Measurements from ENCODE around the gene NLGN4X.

Gene NLGN4X
- 0 reads per million in 3 donors for total RNA-seq

GRCh38 chrX:6228720-6229119, at the start of gene NLGN4X:
Gene NLGN4X (minus strand): TSS chrX:6228867. CDS start chrX:6151466, 77,401 bp downstream.
- DNase-seq, result no peak
- Histone ChIP-seq H3K27ac (ENCODE audit: insufficient read depth, low read length, poor library complexity, severe bottlenecking) (no peak within 1 kb of the TSS), H3K4me3 (ENCODE audit: insufficient read depth, low read depth, low read length, poor library complexity, severe bottlenecking) (no peak within 1 kb of the TSS)

DNA sequence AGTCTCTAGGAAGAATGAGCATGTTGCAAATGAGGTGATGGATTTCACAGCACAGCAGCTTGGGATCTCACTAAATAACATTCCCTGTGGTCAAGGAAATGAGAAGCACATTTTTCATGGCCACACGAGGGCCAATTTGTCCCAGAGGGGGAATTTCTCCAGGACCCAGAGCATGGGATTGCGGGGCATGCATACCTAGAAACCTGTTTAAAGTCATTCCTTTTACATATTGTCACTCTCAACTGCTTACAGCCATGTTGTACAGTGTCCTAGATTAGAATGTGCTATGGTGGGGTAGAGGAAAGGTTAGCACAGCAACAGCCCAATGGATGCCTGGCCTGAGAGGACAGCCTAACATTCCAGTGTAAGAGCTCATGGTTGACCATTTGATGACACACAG, 37.4 kb upstream of the NLGN4X start:
- no peaks in the 10 kb centered on the region for H3K4me1 ChIP-seq (ENCODE audit: control insufficient read depth, insufficient read depth, low read length, poor library complexity, severe bottlenecking)
- H3K27ac ChIP-seq (ENCODE audit: insufficient read depth, low read length, poor library complexity, severe bottlenecking), result no peak overlapping the region
- DNase-seq, result no peak
- H3K4me3 ChIP-seq (ENCODE audit: insufficient read depth, low read depth, low read length, poor library complexity, severe bottlenecking), result no peak overlapping the region
- no peaks in the 10 kb centered on the region for H3K9me3 ChIP-seq (ENCODE audit: control insufficient read depth, low read length)
- no peaks in the 10 kb centered on the region for H3K27me3 ChIP-seq (replicated peaks; ENCODE audit: control insufficient read depth, insufficient read depth, low read length, poor library complexity, severe bottlenecking)
- H3K36me3 ChIP-seq (ENCODE audit: control insufficient read depth, insufficient read depth, low read length), result no peaks in the 10 kb centered on the region

More at GRCh38 chrX:6228720-6229119, at the start of gene NLGN4X:
- H3K27me3 ChIP-seq (replicated peaks; ENCODE audit: control insufficient read depth, insufficient read depth, low read length, poor library complexity, severe bottlenecking), result no peaks in the 10 kb centered on the region
- H3K4me1 ChIP-seq (ENCODE audit: control insufficient read depth, insufficient read depth, low read length, poor library complexity, severe bottlenecking), result no peaks in the 10 kb centered on the region
- no peaks in the 10 kb centered on the region for H3K9me3 ChIP-seq (ENCODE audit: control insufficient read depth, low read length)
- no peaks in the 10 kb centered on the region for H3K36me3 ChIP-seq (ENCODE audit: control insufficient read depth, insufficient read depth, low read length)

- Histone ChIP-seq H3K4me1 (ENCODE audit: control insufficient read depth, insufficient read depth, low read length, poor library complexity, severe bottlenecking) (no peaks in the 10 kb centered on the region), H3K36me3 (ENCODE audit: control insufficient read depth, insufficient read depth, low read length) (no peaks in the 10 kb centered on the region), H3K9me3 (ENCODE audit: control insufficient read depth, low read length) (no peaks in the 10 kb centered on the region), H3K4me3 (ENCODE audit: insufficient read depth, low read depth, low read length, poor library complexity, severe bottlenecking) (no peak overlapping the region), H3K27me3 (replicated peaks; ENCODE audit: control insufficient read depth, insufficient read depth, low read length, poor library complexity, severe bottlenecking) (no peaks in the 10 kb centered on the region), H3K27ac (ENCODE audit: insufficient read depth, low read length, poor library complexity, severe bottlenecking) (no peak overlapping the region)
- no peak for DNase-seq
Measured at GRCh38 chrX:6262959-6263358, 34.3 kb upstream of the NLGN4X start.

DNA sequence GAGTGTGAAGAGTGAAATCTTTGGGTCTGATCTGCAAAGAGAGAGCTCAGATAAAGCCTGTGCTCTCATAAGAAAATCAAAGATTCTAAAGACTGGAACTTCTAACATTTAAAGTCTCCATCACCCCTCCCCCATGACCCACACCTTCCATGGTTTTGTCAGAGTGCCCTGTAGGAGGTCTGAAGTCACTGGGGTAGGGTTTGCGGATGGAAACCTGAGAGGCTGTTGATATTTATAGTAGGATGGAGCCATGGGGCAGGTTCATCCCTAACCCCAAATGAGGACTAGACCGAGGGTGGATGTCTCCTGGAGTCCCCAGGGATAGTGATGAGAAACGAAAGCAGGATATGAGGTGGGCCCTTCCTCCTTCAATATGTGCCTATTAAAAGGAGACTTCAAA, 28.4 kb upstream of the NLGN4X start:
- Histone ChIP-seq H3K27me3 (replicated peaks; ENCODE audit: control insufficient read depth, insufficient read depth, low read length, poor library complexity, severe bottlenecking) (no peaks in the 10 kb centered on the region), H3K27ac (ENCODE audit: insufficient read depth, low read length, poor library complexity, severe bottlenecking) (no peak overlapping the region), H3K36me3 (ENCODE audit: control insufficient read depth, insufficient read depth, low read length) (no peaks in the 10 kb centered on the region), H3K4me3 (ENCODE audit: insufficient read depth, low read depth, low read length, poor library complexity, severe bottlenecking) (no peak overlapping the region), H3K4me1 (ENCODE audit: control insufficient read depth, insufficient read depth, low read length, poor library complexity, severe bottlenecking) (no peaks in the 10 kb centered on the region), H3K9me3 (ENCODE audit: control insufficient read depth, low read length) (no peaks in the 10 kb centered on the region)
- DNase-seq, result no peak

GRCh38 chrX:6244666-6245065, 16.0 kb upstream of the NLGN4X start:
- no peak for DNase-seq
- no peaks in the 10 kb centered on the region for H3K27me3 ChIP-seq (replicated peaks; ENCODE audit: control insufficient read depth, insufficient read depth, low read length, poor library complexity, severe bottlenecking)
- H3K27ac ChIP-seq (ENCODE audit: insufficient read depth, low read length, poor library complexity, severe bottlenecking), result no peak overlapping the region
- H3K4me1 ChIP-seq (ENCODE audit: control insufficient read depth, insufficient read depth, low read length, poor library complexity, severe bottlenecking), result no peaks in the 10 kb centered on the region
- no peaks in the 10 kb centered on the region for H3K9me3 ChIP-seq (ENCODE audit: control insufficient read depth, low read length)
- H3K36me3 ChIP-seq (ENCODE audit: control insufficient read depth, insufficient read depth, low read length), result no peaks in the 10 kb centered on the region
- no peak overlapping the region for H3K4me3 ChIP-seq (ENCODE audit: insufficient read depth, low read depth, low read length, poor library complexity, severe bottlenecking)

DNA sequence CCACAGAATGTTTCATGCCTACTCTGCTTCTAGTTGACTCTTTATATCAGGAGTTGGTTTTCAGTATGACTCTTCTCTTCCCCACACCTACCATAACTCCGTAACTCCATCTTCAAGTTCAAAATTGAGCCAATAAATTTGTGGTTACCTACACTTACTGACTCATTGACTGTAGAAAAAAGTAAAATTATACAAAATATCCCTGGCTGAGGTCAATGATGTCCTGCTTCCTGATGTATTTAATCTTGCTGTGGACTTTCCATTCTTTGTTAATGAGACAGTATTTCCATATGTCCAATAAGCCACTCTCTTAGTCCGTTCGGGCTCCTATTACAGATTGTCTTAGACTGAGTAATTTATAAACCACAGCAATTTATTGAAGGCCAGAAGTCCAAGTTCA, 9.9 kb upstream of the NLGN4X start:
- Histone ChIP-seq H3K27me3 (replicated peaks; ENCODE audit: control insufficient read depth, insufficient read depth, low read length, poor library complexity, severe bottlenecking) (no peaks in the 10 kb centered on the region), H3K36me3 (ENCODE audit: control insufficient read depth, insufficient read depth, low read length) (no peaks in the 10 kb centered on the region), H3K4me3 (ENCODE audit: insufficient read depth, low read depth, low read length, poor library complexity, severe bottlenecking) (no peak overlapping the region), H3K27ac (ENCODE audit: insufficient read depth, low read length, poor library complexity, severe bottlenecking) (no peak overlapping the region), H3K4me1 (ENCODE audit: control insufficient read depth, insufficient read depth, low read length, poor library complexity, severe bottlenecking) (no peaks in the 10 kb centered on the region), H3K9me3 (ENCODE audit: control insufficient read depth, low read length) (no peaks in the 10 kb centered on the region)
- DNase-seq, result no peak

DNA sequence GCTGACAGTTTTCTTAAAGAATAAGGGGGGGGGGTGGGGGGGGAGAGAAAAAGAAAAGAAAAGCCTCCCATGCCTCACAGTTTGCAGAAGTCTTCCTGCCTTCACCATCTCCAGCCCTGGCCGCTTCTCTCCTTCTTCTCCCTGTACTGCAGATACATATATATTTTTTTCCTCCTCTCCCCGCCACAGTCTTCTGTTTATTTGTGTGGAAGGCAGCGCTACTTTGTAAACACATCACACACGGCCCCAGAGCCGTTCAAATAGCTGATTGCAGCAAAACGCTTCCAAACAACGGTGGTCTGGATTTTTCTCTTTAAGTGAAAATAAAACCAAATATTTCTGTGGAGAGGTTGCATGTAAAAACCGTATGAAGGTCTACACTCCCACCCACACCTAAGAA, 732 bp downstream of the NLGN4X start:
- Histone ChIP-seq H3K27ac (ENCODE audit: insufficient read depth, low read length, poor library complexity, severe bottlenecking) (no peak overlapping the region), H3K4me1 (ENCODE audit: control insufficient read depth, insufficient read depth, low read length, poor library complexity, severe bottlenecking) (no peaks in the 10 kb centered on the region), H3K36me3 (ENCODE audit: control insufficient read depth, insufficient read depth, low read length) (no peaks in the 10 kb centered on the region), H3K27me3 (replicated peaks; ENCODE audit: control insufficient read depth, insufficient read depth, low read length, poor library complexity, severe bottlenecking) (no peaks in the 10 kb centered on the region), H3K9me3 (ENCODE audit: control insufficient read depth, low read length) (no peaks in the 10 kb centered on the region), H3K4me3 (ENCODE audit: insufficient read depth, low read depth, low read length, poor library complexity, severe bottlenecking) (no peak overlapping the region)
- DNase-seq, result no peak

DNA sequence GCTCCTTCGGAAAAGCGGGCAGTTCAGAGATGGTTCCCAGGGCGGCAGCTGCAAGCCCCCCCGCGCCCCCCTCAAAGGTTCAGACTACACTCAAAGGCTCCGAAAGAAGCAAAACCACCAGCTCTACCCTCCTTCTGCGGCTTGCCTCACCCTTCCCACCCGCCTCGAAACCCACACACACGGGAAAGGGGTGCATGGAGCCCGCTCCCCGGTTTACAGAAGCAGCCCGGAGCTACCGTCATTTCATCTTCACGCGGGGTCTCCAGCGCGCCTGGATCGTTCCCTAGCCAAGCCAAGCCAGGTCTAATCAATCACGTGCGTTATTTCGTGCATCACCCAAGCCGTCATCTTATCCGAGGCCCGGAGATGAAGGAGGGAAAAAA, 1.2 kb downstream of the NLGN4X start:
- H3K27me3 ChIP-seq (replicated peaks; ENCODE audit: control insufficient read depth, insufficient read depth, low read length, poor library complexity, severe bottlenecking), result no peaks in the 10 kb centered on the region
- H3K4me1 ChIP-seq (ENCODE audit: control insufficient read depth, insufficient read depth, low read length, poor library complexity, severe bottlenecking), result no peaks in the 10 kb centered on the region
- no peaks in the 10 kb centered on the region for H3K36me3 ChIP-seq (ENCODE audit: control insufficient read depth, insufficient read depth, low read length)
- no peak for DNase-seq
- H3K9me3 ChIP-seq (ENCODE audit: control insufficient read depth, low read length), result no peaks in the 10 kb centered on the region
- no peak overlapping the region for H3K27ac ChIP-seq (ENCODE audit: insufficient read depth, low read length, poor library complexity, severe bottlenecking)
- H3K4me3 ChIP-seq (ENCODE audit: insufficient read depth, low read depth, low read length, poor library complexity, severe bottlenecking), result no peak overlapping the region

- H3K9me3 ChIP-seq (ENCODE audit: control insufficient read depth, low read length), result no peaks in the 10 kb centered on the region
- no peaks in the 10 kb centered on the region for H3K4me1 ChIP-seq (ENCODE audit: control insufficient read depth, insufficient read depth, low read length, poor library complexity, severe bottlenecking)
- H3K27ac ChIP-seq (ENCODE audit: insufficient read depth, low read length, poor library complexity, severe bottlenecking), result no peak overlapping the region
- H3K36me3 ChIP-seq (ENCODE audit: control insufficient read depth, insufficient read depth, low read length), result no peaks in the 10 kb centered on the region
- DNase-seq, result no peak
- H3K4me3 ChIP-seq (ENCODE audit: insufficient read depth, low read depth, low read length, poor library complexity, severe bottlenecking), result no peak overlapping the region
- H3K27me3 ChIP-seq (replicated peaks; ENCODE audit: control insufficient read depth, insufficient read depth, low read length, poor library complexity, severe bottlenecking), result no peaks in the 10 kb centered on the region
Measured at GRCh38 chrX:6226596-6227452, 1.8 kb downstream of the NLGN4X start.

DNA sequence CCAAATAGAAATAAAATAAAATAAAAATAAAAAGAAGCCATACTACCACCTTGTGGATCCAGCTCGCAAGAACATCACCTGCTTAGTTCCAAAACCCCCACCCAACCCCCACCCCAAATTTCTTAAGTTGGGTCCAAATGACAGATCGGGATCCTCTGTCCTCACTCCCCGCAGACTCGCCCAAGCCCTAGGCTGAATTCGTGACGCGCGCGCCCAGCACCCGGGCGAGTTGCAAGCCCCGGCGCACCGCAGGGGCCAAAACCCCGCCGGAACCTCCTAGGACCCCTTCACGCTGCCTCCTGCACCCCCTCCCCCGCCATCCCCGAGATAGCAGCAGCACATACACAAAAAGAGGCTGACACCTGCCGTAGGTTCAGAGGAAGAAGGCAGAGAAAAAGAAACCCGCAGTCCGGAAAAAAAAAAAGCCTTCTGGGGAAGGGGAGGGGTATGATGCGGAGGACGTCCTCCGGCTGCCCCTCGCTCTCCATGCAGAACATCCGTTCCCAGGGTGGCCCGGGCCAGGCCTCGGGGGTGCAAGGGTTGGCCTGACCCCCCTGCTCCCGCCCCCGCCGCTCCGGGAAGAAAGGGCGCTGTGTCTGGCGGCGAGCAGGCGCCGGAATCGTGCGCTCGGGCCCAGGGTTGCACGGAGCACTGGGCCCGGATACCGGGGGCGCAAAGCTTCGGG, 2.6 kb downstream of the NLGN4X start:
- Histone ChIP-seq H3K4me1 (ENCODE audit: control insufficient read depth, insufficient read depth, low read length, poor library complexity, severe bottlenecking) (no peaks in the 10 kb centered on the region), H3K9me3 (ENCODE audit: control insufficient read depth, low read length) (no peaks in the 10 kb centered on the region), H3K27ac (ENCODE audit: insufficient read depth, low read length, poor library complexity, severe bottlenecking) (no peak overlapping the region), H3K4me3 (ENCODE audit: insufficient read depth, low read depth, low read length, poor library complexity, severe bottlenecking) (no peak overlapping the region), H3K36me3 (ENCODE audit: control insufficient read depth, insufficient read depth, low read length) (no peaks in the 10 kb centered on the region), H3K27me3 (replicated peaks; ENCODE audit: control insufficient read depth, insufficient read depth, low read length, poor library complexity, severe bottlenecking) (no peaks in the 10 kb centered on the region)
- no peak for DNase-seq
